Stimulated activated CD4-positive, alpha-beta T cell treated with anti-CD3 and anti-CD28 coated beads, Interleukin-12 subunit alpha, Interleukin-12 subunit beta, amount 100 ng/mL, for 48 hours (primary cell): ENCODE data around the gene DGCR8.
A peak's percentile ranks its signal among the peaks of the same experiment; 100 is the strongest.

Experiments
- DNase-seq, 3 donors: peaks; one replicate each; pipeline ENCODE4 v3.0.0-alpha.2; 2020; ENCODE audit warnings: low read depth in 2 of 3, low spot score in 1 of 3

DGCR8 gene

DNA sequence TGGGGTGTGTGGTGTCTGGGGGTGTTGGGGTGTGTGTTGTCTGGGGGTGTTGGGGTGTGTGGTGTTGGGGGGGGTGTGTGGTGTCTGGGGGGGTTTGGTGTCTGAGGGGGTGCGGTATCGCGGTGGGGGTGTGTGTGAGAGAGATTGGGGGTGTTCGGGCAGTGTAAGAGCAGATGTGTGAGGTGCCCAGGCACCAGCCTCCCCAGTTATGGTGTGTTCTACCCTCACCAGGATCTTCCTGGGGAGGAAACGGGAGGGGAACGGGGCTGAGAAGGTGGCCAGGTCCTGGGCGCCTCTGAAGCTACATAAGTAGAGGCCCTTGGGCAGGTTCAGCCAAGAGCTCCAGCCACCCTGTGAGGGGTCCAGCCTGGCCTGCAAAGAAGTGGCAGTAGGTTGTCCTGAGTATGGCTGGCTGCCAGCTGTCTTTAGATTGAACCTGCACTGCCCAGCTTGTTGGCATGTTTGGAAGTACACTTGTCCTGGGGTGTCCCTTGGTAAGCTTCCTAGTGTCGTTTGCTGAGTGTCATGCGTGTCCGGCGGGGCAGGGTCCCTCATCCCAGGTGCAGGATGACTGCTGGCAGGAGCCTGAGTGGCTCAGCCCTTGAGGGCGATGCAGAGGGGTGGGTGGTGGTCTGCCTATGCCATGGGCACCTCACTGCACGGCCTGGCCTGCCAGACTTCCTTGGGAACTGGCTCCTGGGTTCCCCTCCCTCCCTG is 43.5 kb downstream of the DGCR8 start:
- DNase-seq: no peak

DNA sequence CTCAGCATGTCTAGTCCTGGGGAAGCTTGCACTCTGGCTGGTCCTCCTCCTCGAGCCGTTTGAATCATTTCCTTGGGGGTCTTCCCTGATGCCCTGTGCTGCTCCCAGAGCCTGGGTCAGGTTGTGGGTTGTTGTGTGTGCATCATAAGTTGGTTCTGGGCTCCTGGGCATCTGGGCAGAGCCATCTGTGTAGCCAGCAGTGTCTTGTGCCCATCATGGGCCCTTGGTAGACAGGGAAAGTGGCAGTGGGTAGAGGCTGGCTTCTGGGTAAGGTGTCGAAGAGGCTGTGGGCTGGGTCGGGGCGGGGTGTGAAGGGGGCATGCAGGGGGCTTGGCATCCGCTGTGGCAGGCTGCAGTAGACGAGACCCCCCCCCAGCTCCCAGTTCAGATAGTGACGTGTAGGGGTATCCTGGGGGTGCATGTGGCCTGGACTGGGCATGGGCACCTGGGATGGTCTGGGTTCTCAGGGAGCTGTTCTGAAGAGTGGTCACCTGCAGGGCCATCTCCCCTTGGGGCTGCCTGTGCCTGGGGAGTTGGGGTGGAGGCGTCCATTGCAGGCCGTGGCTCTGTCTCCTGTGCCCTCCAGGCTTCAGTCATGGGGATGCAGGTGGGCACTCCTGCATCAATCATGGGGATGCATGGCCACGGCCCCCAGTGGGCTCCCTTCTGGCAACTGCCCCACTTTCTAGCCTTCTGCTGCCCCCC is 44.2 kb downstream of the DGCR8 start:
- no peak for DNase-seq

DNA sequence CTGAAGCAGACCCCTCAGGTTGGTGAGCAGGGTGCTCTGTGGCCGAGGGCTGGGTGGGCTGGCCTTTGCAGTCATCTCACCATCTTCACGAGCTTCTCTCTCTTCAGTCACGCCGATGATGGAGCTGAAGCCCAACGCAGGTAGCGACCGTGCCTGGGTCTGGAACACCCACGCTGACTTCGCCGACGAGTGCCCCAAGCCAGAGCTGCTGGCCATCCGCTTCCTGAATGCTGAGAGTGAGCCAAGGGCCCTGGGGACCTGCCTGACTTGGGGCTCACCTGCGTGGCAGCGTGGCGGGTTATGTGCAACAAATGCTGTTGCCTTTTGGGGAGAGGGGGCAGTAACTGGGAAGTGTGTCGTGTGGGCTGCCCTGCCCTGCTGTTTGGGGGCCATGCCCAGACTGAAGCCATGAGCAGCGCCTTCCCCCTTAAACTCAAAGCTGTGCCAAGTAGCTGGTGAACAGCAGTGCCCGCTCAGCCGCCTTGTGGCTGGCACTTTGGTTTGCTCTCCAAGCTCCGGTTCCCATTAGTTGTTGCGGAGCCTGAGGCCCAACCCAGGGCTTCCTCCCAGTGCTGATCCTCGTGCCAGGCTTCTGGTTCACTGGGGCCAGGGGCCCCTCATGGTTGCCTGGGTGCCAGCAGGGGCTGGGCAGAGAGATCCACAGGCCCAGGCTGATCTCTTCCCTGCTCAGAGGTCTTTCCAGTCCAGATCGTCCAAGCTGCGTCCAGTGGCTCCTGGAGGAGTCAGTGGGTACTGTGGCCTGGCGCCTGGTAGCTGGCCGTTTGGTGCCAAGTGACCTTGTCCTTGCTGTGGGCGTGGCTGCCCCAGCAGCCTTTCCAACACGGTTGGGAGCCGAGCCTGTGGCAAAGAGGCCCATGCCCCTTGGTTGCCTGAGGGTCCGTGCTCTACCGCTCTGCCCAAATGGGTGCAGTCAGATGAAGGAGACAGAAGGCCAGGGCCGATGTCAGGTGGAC is 45.4 kb downstream of the DGCR8 start:
- no peak for DNase-seq

DNA sequence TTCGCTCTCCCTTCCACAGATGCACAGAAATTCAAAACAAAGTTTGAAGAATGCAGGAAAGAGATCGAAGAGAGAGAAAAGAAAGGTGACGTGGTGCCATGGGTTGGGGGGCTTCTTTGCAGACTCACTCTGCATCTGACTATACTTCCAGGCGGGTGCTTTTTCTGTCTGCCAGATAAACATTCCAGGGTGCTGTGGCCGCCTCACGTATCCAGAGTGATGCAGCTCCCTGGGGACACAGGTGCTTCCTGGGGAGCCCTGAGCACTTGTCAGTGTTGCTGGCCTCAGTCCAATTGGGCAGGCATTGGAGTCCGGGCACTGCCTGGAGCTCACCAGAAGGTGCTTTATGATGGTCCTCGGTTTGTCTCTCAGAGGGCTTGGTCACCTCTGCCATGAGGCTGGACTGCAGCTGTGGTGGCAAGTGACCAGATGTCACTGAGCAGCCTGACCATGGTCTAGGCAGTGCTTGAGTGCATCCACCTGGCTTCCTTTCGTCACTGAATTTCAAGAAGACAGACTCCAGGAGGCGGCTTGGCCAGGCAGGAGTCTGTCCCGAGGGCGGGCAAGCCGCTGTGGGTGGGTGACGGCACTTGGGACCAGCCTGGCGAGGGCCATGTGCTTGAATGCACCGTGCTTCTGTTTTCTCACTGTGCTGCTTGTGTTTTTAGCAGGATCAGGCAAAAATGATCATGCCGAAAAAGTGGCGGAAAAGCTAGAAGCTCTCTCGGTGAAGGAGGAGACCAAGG is 46.4 kb downstream of the DGCR8 start:
- no peak for DNase-seq

DNA sequence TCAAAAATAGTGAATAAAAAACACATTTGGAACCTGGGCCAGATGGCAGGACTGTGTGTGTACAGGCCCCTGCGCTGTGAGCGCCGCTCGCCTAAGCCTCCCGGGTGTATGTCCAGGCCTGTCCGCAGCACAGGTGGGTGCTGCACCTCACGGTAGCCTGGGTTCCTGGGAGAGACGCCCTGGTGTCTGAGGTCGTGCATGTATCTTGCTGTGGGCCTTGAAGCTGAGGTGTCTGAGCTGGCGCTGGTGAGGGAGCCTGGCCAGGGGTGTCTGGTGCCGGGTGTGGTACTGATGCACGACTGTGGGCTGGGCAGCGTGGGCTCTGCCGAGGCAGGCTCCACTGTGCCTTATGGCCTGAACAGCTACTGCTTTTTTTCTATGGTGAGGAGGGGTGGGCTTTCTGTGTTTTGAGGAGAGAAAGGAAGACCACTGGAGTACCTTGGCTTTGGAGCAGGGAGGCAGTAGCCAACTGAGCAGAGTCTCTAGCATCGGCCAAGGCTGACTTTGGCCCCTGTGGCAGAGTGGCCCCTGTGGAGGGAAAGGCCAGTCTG is 47.4 kb downstream of the DGCR8 start:
- no peak for DNase-seq

DNA sequence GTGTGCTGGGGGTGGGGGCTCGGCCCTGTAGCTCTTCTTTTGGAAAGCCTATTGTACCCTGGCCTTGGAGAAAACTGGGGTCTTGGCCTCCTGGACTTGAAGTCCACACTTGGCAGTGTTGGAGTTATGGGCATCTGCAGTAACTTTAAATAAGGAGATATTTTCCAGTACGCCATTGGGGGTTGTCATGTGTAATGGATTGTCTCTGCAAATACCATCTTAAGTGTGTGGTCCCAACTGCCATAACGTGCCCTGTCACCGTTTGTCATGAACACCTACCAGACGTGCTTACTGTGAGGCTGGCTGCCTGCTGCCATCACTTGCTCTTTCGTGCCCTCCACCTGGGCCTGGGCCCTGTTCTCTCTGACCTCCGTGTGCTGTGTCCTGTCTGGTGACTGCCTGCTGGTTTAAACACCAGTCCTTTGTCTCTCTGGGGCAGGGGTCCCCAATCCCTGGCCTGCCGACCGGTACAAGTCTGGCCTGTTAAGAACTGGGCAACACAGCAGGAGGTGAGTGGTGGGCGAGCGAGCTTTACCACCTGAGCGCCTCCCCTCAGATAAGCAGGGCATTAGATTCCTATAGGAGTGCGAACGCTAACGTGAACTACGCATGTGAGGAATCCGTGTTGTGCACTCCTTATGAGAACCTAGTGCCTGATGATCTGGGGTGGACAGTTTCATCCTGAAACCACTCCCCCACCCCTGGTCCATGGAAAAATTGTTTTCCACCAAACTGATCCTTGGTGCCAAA is 48.0 kb downstream of the DGCR8 start:
- DNase-seq: no peak

DNA sequence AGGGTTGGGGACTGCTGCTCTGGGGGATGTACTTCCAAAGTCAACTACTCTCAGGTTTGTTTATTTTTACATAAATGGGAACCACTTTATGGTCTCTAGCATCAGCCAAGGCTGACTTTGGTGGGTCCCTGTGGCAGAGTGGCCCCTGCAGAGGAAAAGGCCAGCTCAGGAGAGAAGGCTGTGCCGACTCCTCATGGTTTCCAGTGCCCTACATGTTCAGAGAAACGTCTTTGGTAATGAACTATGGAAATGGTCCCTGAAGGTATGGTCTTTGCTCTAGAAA is 48.5 kb downstream of the DGCR8 start:
- DNase-seq: no peak

DNA sequence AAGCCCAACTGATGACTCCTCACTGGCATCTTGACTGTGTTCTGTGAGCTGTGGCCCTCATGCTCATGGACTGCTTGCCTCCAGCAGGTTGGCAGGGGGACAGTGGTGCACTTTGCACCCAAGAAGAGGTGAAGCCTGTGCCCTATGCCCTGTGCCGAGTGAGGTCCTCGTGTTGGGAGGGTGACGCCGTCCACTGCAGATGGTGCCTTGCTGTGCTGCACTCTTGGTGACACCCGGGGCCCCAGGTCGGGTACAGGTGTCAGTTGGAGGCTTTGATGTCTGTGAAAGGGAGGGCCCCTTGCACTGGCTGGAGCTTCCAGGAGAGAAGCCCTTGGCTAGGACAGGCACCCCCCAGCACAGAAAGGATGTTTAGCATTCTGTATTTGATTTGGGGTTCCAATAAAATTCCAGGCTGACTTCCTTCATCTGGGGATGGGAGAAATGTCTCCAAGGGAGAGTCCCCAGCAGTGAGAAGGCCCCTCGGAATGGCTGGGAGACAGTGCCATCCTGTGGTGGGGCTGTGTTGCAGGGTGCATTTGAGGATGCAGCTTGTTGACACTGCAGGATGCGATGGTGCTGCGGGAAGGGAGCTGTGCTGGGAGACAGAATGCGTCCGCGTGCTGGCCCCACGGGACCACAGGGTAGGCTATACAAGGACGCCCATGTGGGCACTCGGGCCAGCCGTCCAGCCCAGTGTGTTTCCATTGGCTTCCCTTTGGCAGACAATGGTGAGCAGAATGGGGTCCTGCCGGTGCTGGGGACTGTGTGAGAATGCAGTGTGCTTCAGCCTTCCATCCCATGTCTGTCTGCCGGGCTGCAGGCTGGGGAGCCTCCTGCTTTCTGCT is 49.1 kb downstream of the DGCR8 start:
- peak; percentile 26 to 42 (median 41) for DNase-seq

DNA sequence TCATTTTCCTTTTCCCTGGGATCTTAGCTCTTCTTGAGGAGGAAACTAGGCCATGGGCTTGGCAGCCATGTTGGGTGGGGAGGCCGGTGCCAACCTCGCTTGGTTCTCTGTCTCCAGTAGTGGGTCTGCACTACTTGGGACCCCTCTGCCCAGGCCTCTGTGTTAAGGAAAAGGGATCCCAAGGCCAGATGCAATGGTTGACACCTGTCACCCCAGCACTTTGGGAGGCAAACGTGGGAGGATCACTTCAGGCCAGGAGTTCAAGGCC is 49.6 kb downstream of the DGCR8 start:
- DNase-seq: no peak

DNA sequence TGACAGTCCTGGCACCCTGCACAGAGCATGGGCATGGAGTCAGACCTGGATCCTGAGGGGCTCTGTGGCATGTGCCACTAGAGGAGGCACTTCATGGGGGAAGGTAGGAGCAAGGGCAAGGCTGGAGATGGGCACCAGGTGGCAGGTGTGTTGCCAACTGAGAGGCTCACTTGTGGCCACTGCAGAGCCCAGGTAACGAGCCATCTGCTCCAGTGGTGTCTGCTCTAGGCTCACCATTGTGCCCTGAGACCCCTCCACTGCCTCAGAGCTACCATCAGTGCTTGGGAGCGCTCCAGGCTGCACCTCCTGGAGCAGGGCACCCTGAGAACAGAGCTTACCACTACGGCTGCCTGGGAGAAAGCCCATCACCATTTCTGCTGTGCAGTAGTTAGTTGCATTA is 50.3 kb downstream of the DGCR8 start:
- DNase-seq: no peak

DNA sequence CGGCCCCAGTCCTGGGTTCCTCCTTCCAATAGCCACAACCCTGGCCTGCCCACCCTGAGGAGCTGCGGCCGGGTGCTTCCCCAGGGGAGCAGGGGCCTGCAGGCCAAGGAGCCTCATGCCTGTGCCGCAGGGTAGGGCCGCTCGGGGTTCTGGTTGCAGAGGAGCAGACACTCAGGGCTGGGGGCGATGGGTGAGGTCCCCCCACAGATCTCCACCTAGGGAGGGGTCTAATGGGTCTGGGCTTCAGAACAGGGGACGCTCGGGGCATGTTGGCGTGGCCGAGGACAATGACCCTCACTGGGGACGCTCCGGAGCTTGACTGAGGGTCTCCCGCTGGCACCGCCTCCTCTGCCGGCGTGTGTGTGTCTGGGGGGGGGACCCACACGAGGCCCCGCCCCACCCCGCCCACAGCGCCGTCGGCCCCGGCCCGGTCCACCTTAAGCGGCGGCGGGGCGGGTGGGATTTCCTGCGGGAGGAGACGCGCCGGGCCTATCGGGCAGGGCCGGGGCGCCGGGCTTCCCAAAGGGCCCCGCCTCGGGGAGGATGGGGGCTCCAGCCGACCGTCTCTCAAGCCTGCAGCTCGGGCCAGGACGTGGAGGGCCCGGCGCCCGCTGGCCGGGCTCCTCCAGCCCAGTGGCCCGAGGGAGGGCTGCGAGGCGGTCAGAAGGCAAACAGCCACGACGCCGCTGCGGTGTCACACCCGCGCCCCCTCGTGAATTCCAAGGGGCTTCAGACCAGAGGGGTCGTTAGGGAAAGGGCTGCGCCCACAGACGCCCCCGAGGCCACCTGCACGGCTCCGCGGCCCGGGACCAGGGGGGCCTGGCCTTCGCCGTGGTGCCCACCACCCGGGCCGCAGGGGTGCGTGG is 50.9 kb downstream of the DGCR8 start:
- DNase-seq: peak; percentile 41 to 77 (median 52)

DNA sequence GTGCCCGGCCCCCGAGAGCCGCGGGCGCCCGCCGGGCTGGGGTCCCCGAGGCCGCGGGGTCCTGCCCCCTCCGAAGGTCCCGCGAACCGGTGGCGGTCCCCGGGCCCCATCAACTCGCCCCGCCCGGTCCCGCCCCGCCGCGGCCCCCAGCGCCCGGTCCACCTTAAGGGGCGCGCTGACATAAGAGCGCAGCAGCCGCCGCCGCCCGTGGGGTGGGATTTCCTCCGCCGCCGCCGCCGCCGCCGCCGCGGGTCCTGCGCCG is 51.5 kb downstream of the DGCR8 start, which contains the start of gene ZDHHC8:
Gene ZDHHC8 (plus strand): TSS at position 208 of the 262 bp plus-strand sequence. CDS start 144 bp downstream, outside the sequence.
- peak in 1 of 3 donors; percentile 37 for DNase-seq

DNA sequence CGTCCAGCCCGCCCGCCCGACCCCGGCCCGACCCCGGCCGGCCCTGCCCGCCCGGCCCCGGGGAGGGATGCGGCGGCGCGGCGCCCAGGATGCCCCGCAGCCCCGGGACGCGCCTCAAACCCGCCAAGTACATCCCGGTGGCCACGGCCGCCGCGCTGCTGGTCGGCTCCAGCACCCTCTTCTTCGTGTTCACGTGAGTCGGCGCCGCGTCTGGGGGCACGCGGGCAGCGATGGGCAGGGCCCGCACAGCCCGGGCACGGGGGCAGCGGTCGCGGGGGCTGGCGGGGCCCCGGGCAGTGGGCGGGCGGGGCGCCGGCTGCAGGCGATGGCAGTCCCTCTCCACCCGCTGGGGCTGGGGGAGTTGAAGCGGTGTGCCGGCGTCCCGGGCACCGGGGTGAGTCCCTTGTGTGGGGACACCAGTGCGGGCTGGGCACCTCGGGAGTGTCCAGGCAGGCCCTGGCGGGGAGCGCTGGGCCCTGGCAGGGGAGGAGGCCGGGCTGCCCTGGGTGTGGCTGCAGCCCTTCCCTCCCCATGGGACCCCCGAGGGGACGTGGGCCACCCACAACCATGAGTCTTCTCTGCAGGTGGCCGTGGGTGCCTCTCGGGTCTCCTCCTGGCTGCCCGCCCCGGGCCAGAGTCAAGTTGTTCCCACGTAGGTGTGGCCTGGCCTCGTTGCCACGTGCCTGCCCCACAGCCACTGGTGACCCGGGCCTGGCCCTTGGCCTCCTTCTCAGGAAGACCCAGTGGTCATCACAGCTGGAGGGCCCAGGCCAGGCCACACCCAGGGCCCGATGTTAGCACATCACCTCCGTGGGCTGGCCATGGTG is 52.0 kb downstream of the DGCR8 start:
- no peak for DNase-seq

DNA sequence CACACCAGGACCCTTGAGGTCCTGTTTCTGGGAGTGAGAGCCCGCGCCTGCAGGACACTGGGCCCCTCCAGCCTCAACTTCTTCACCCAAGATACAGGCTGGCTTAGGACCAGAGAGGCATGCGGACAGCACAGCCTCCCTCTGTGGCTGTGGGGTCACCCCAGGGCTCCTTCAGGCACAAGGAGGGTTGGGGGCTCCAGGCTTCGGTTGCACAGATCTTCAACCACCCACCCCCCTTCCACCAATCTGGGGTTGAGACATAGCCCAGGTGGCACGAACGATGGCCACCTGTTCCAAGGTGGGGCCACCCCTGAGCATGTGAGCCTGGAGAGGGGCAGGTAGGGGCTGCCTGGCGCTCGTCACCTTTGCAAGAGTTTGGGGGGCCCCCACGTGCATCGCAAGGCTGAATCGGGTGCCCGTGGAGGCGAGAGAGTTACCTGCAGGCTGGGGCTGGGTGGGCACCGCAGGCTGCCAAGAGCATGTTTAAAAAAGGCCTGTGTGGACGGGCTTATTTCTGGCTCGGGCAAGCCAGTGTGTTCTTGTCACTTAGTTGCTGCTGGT is 52.7 kb downstream of the DGCR8 start:
- DNase-seq: no peak

DNA sequence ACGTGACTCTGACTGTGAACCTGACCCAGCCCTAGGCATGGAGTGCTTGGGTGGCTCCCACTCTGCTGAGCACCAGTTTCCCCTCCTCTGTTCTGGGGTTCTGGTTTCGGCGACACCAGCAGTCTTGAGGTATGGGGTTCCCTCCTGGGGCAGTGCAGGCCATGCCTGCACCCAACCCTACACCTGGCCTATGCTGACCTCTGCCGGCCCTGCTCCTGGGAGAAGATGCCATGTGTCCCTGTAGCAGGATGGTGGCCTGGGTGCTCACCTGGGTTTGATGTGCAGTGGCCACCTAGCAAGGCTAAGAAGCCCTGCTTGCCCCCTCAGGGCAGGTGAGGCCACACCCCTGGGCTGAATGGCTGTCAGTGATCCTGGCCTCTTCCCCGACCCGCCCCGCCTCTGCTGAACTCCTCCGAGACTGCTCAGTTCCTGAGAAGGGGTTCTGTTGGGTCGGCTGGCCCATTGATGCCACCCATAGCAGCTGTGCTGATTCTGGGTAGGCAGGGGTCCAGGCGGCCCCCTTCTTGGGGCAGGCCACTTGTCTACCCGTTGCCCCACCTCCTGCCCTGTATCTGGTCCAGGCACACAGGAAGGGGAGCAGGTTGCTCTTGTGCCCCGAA is 54.0 kb downstream of the DGCR8 start:
- DNase-seq: no peak

DNA sequence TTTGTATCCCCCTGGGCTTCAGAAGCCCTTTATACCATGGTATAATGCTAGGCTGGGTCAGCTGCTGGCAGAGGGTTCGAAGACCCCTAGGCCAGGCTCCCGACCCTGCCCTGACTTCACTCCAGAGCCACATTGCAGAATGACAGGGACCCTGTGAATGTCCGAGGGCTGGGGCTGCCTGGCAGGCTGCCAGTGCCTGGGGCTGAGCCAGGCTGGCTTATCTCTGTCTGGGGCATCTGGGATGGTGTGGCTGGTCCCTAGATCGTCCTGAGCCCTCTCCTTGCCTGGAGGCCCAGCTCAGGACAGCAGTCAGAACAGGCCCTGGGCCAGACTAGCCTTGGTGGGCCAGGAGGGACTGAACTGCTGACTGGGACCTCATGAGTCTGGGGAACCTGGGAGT is 55.2 kb downstream of the DGCR8 start:
- no peak for DNase-seq
